Neutrophil (primary cell): ENCODE data around the gene FARSA.
"Not testable (repeated sequence)": the region's sequence is repeated elsewhere in the genome, so short reads cannot be mapped to it uniquely, and the experiment has no call there.

ENCODE experiments used
- H3K27ac ChIP-seq: fragments of 200-600 bp; sonication (generic); 2 replicates; pipeline ENCODE4 v1.5.1; 2016; ENCODE audit warnings: mild to moderate bottlenecking, moderate library complexity
- H3K27me3 ChIP-seq: fragments of 200-600 bp; sonication (generic); 2 replicates; pipeline ENCODE4 v1.6.0; 2016; ENCODE audit warnings: mild to moderate bottlenecking
- H3K36me3 ChIP-seq: fragments of 200-600 bp; sonication (generic); 2 replicates; pipeline ENCODE4 v1.5.1; 2017
- H3K4me1 ChIP-seq, 2 experiments: fragments of 200-600 bp in 1 of 2; sonication (generic) in 1 of 2; 1 replicate in 1 of 2; 2 replicates in 1 of 2; pipeline versions ENCODE4 v1.5.1 to v1.6.1; 2013 to 2016; ENCODE audit warnings: low read depth in 1 of 2, low read length in 1 of 2, mild to moderate bottlenecking in 1 of 2, moderate library complexity in 1 of 2; ENCODE audit not compliant: control insufficient read depth in 1 of 2, insufficient read depth in 1 of 2
- H3K4me3 ChIP-seq, 2 experiments: fragments of 200-600 bp in 1 of 2; sonication (generic) in 1 of 2; 1 replicate in 1 of 2; 2 replicates in 1 of 2; pipeline ENCODE4 v1.5.1; 2013 to 2016; ENCODE audit warnings: low read depth in 1 of 2, low read length in 1 of 2, mild to moderate bottlenecking in 1 of 2, moderate library complexity in 1 of 2
- H3K9me3 ChIP-seq: fragments of 200-600 bp; sonication (generic); 2 replicates; pipeline ENCODE4 v1.5.1; 2016
- TF ChIP-seq, protein P1 (sequence below): fragments of 200-600 bp; sonication (generic); IDR thresholded peaks from 2 replicates; pipeline ENCODE4 v1.5.1; 2016; ENCODE audit warnings: antibody characterized with exemption

FARSA gene

DNA sequence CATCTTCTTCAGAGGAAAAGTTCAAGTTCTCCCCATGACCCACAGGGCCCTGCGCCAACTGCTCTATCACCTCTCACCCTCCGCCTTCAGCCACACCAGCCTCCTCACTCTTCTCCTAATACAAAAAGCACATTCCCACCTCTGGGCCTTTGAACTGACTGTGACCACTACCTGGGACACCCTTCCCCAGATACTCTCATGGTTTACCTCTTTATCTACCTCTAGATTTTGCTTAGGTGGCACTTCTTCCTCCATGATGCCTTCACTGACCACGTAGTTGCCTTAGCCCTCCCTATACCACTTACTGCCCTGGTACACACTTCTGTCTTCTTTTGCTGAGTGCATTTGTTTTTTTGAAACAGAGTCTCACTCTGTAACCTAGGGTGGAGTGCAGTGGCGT is 10.6 kb downstream of the FARSA start:
- Histone ChIP-seq H3K4me3 (no peak overlapping the region), H3K27me3 (no peaks in the 10 kb centered on the region), H3K4me1 (peaks cover 5 to 13% of the 10 kb centered on the region in 2 experiments), H3K27ac (no peak overlapping the region), H3K9me3 (no peaks in the 10 kb centered on the region), H3K36me3 (peaks cover 40% of the 10 kb centered on the region)
- TF ChIP-seq, protein P1, sequence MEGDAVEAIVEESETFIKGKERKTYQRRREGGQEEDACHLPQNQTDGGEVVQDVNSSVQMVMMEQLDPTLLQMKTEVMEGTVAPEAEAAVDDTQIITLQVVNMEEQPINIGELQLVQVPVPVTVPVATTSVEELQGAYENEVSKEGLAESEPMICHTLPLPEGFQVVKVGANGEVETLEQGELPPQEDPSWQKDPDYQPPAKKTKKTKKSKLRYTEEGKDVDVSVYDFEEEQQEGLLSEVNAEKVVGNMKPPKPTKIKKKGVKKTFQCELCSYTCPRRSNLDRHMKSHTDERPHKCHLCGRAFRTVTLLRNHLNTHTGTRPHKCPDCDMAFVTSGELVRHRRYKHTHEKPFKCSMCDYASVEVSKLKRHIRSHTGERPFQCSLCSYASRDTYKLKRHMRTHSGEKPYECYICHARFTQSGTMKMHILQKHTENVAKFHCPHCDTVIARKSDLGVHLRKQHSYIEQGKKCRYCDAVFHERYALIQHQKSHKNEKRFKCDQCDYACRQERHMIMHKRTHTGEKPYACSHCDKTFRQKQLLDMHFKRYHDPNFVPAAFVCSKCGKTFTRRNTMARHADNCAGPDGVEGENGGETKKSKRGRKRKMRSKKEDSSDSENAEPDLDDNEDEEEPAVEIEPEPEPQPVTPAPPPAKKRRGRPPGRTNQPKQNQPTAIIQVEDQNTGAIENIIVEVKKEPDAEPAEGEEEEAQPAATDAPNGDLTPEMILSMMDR = no peak

DNA sequence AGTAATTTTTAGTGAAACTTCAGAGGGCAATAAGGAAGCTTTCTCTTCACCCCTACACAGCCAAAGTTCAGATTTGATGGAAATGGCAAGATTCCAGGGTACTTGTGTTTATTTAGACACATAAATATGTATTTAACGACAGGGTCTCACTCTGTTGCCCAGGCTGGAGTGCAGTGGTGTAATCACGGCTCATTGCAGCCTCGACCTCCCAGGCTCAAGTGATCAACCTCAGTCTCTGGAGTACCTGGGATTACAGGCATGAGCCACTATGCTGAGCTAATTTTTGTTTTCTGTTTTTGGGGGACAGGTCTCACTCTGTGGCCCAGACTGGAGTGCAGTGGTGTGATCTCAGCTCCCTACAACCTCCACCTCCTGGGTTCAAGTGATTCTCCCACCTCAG is 12.5 kb downstream of the FARSA start:
- H3K9me3 ChIP-seq = no peaks in the 10 kb centered on the region
- peaks cover 29% of the 10 kb centered on the region for H3K36me3 ChIP-seq
- H3K27me3 ChIP-seq = no peaks in the 10 kb centered on the region
- no peak overlapping the region for H3K4me3 ChIP-seq
- TF ChIP-seq, protein P1 = no peak
- peaks cover 5 to 13% of the 10 kb centered on the region in 2 experiments for H3K4me1 ChIP-seq
- no peak overlapping the region for H3K27ac ChIP-seq

DNA sequence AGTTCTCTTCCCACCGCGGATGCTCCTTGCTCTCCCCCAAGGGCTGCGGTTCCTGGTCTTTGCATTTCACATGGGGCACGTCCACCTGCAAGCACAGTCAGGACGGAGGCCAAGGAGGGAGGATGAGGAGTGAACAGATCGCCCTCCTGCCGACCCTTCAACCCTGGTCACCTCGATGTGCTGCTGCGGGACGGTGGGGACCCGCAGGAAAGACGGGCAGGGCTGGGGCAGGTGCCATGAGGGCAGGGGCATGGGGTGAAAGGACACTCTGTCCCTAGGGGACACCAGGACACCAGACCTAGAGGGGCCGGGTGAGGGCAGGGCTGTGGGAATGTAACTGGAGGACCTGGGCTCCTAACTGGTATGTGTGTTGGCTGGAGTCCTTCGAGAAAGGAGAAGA is 15.3 kb downstream of the FARSA start:
- Histone ChIP-seq H3K4me1 (peaks cover 20 to 30% of the 10 kb centered on the region in 2 experiments), H3K4me3 (no peak overlapping the region), H3K27me3 (no peaks in the 10 kb centered on the region), H3K9me3 (no peaks in the 10 kb centered on the region), H3K36me3 (peaks cover 9% of the 10 kb centered on the region), H3K27ac (no peak overlapping the region)
- TF ChIP-seq, protein P1 = no peak

DNA sequence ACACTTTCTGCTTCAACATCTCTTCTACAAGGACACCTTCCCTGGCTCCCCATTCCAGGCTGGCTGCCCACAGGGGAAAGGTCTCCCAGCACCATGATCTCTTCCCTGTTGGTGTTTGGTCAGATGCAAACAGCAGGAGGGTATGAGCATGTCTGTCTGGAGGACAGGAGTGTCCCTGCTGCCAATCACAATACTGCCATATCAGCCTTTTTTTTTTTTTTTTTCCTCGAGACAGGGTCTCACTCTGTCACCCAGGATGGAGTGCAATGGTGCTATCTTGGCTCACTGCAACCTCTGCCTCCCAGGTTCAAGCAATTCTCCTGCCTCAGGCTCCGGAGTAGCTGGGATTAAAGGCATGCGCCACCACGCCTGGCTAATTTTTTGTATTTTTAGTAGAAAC is 17.7 kb downstream of the FARSA start:
- not testable (repeated sequence) for H3K36me3 ChIP-seq, H3K9me3 ChIP-seq, H3K27me3 ChIP-seq, H3K27ac ChIP-seq, H3K4me3 ChIP-seq
- H3K4me1 ChIP-seq = peaks cover 32 to 41% of the 10 kb centered on the region in 2 experiments

DNA sequence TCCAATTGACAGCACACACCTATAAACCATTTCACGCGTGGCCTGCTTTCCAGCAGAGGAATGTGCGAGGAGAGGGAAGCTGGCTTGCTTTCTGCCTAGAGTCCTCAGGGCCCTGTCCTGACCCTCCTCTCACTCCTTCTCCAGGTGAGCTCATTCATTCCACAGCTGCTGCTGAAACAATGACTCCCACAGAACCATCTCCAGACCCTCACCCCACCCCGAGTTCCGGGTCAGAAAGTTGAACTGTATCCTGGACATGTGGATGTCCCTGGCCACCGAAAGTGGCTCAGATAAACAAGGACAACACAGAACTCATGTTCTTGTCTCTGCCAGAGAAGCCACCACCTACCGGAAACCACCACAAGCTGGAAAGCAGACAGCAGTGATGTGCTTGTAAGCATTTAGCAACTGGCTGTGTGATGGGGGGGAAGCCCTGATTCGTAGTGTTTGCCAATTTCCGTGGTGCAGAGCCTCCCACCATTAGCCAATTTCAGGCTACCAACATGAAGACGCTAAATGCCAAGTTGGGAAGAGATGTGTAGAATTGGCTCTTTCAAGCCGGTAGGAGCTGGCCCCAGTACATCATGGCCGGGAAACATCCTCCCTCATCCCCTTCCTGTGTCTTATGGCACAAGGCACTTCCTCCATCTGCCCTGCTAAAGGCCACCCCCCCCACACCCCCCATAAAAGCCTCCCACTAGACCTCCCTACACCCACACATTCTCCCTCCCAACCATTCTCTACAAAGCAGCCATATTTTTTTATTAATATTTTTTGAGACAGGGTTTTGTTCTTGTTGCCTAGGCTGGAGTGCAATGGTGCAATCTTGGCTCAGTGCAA is 19.4 kb downstream of the FARSA start:
- TF ChIP-seq, protein P1 = no peak

DNA sequence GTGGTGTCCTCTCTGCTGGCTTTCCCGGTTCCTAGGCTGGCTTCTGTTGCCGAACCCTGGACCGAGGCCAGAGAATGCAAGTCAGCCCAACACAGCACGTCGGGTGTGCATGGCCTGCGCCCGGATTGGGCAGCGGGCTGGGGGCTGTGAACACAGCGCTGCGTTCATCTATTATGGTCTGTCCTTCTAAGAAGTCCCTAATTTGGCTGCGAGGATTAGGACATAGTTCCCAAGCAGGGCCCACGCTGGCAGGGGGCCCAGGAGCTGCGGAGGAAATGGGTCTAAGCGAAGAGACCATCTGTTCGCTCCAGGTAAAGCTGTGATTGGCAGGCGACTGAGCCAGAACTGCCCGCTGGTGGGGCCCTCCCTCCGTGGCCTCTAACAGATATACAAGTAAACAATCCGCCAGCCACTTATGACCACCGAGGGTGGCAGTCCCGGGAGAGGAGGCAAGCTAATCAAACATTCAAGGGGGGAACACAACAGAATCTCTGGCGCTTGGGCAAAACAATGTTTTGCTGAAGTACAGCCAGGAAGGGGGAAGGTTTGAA is 20.4 kb downstream of the FARSA start:
- Histone ChIP-seq H3K4me3 (peak overlapping the region; percentile 28 to 32), H3K36me3 (no peaks in the 10 kb centered on the region), H3K27me3 (no peaks in the 10 kb centered on the region), H3K4me1 (peaks cover 27 to 29% of the 10 kb centered on the region in 2 experiments), H3K9me3 (no peaks in the 10 kb centered on the region), H3K27ac (peak overlapping the region; percentile 78)
- TF ChIP-seq, protein P1 = no peak

More for the DNA sequence above, 19.4 kb downstream of the FARSA start:
- Histone ChIP-seq H3K27me3 (no peaks in the 10 kb centered on the region), H3K4me1 (peaks cover 31 to 34% of the 10 kb centered on the region in 2 experiments), H3K36me3 (no peaks in the 10 kb centered on the region), H3K27ac (peak overlapping the region; percentile 78), H3K9me3 (no peaks in the 10 kb centered on the region), H3K4me3 (peak overlapping the region; percentile 28 to 32)
